GM12878 (cell line): ENCODE measurements around the gene LRIT3. TPM values are rescaled to one million over a fixed set of nuclear protein-coding genes. Genes with fewer than 3 reads are reported as not detected.

Experiments
- ATAC-seq: fragments of 200-7000 bp; cut with Tn5 transposase; 3 replicates; pipeline ENCODE4 v1.9.1; 2020; ENCODE audit warnings: mild to moderate bottlenecking, moderate library complexity
- BruUV-seq: library from RNA; stranded (reverse); fragments of 400-500 nt; replicated peaks from 2 replicates; lab custom pipeline; 2021; lab: Mats Ljungman, UMichigan
- CTCF ChIA-PET: fragments of 300-600 bp; sonication (Branson Sonifier 250); formaldehyde crosslinking; extraction: SDS; loops from one replicate; lab custom pipeline; 2021; ENCODE audit warnings: inconsistent platforms; lab: Yijun Ruan, JAX
- POLR2A ChIA-PET: fragments of 350-600 bp; formaldehyde crosslinking; extraction: SDS; loops from one replicate; lab custom pipeline; 2021; ENCODE audit warnings: inconsistent platforms; lab: Charles Lee
- RAD21 ChIA-PET: fragments of 300-600 bp; sonication (Branson Sonifier 250); formaldehyde crosslinking; loops from one replicate; lab custom pipeline; 2023; ENCODE audit warnings: antibody characterized with exemption; ENCODE audit not compliant: unreplicated experiment; lab: Charles Lee
- SMC1A ChIA-PET: fragments of 300-600 bp; sonication (Branson Sonifier 250); formaldehyde crosslinking; loops from one replicate; lab custom pipeline; 2023; ENCODE audit not compliant: unreplicated experiment, uncharacterized antibody; lab: Charles Lee
- DNase-seq: peaks from one replicate; pipeline ENCODE4 v3.0.0-alpha.2; 2011; ENCODE audit warnings: low read depth, low spot score
- FAIRE-seq: peaks from 3 replicates; lab custom pipeline; 2011; peaks lifted over from hg19 to GRCh38; lab: Jason Lieb, UNC
- H2AFZ ChIP-seq: 2 replicates; pipeline ENCODE4 v1.6.0; 2011; ENCODE audit warnings: low read depth, low read length, control low read depth; ENCODE audit not compliant: control insufficient read depth
- H3K27ac ChIP-seq: 2 replicates; pipeline ENCODE4 v1.5.1; 2011; ENCODE audit warnings: control low read depth; ENCODE audit not compliant: control insufficient read depth, insufficient read depth
- H3K27me3 ChIP-seq, 2 experiments: replicated peaks in 1 of 2; 2 replicates each; pipeline versions ENCODE4 v1.6.0 to v1.6.1; 2011; ENCODE audit warnings: low read length in 1 of 2; ENCODE audit not compliant: control insufficient read depth in 2 of 2, insufficient read depth in 2 of 2
- H3K36me3 ChIP-seq, 2 experiments: 2 replicates each; pipeline ENCODE4 v1.5.1; 2011; ENCODE audit warnings: low read length in 1 of 2; ENCODE audit not compliant: control insufficient read depth in 2 of 2, insufficient read depth in 2 of 2
- H3K4me1 ChIP-seq: 2 replicates; pipeline ENCODE4 v1.6.1; 2011; ENCODE audit warnings: mild to moderate bottlenecking, low read length, moderate library complexity, mixed read lengths; ENCODE audit not compliant: control insufficient read depth, insufficient read depth
- H3K4me2 ChIP-seq: 2 replicates; pipeline ENCODE4 v1.6.0; 2011; ENCODE audit warnings: control low read depth; ENCODE audit not compliant: control insufficient read depth, insufficient read depth
- H3K4me3 ChIP-seq: fragments of 200-600 bp; sonication (generic); 2 replicates; pipeline ENCODE4 v1.5.1; 2016
- H3K79me2 ChIP-seq: 2 replicates; pipeline ENCODE4 v1.6.0; 2011; ENCODE audit warnings: low read length; ENCODE audit not compliant: control insufficient read depth, insufficient read depth
- H3K9ac ChIP-seq: 2 replicates; pipeline ENCODE4 v1.8.0; 2011; ENCODE audit warnings: low read length, control low read depth, mixed read lengths; ENCODE audit not compliant: control insufficient read depth, insufficient read depth
- H3K9me3 ChIP-seq: replicated peaks from 3 replicates; pipeline ENCODE4 v1.5.1; 2011; ENCODE audit warnings: mild to moderate bottlenecking, low read length; ENCODE audit not compliant: control insufficient read depth, insufficient read depth
- H4K20me1 ChIP-seq: 2 replicates; pipeline ENCODE4 v1.6.0; 2011; ENCODE audit not compliant: control insufficient read depth, insufficient read depth
- BCL3 ChIP-seq: IDR thresholded peaks from 2 replicates; pipeline ENCODE4 v1.6.1; 2011; ENCODE audit warnings: borderline replicate concordance, low read depth, mild to moderate bottlenecking, moderate library complexity, low read length; ENCODE audit not compliant: insufficient read depth, poor library complexity, severe bottlenecking
- EED ChIP-seq: sonication (generic); IDR thresholded peaks from 2 replicates; pipeline ENCODE4 v1.6.1; 2016; ENCODE audit warnings: antibody characterized with exemption, low read depth
- ELK1 ChIP-seq: IDR thresholded peaks from 2 replicates; pipeline ENCODE4 v1.6.1; 2012; ENCODE audit warnings: low read depth, low read length, improper control_type of control experiment
- HSF1 ChIP-seq: fragments of 150-350 bp; IDR thresholded peaks from 2 replicates; pipeline ENCODE4 v1.6.1; 2014; ENCODE audit warnings: mild to moderate bottlenecking, low read depth, low read length
- KLF5 ChIP-seq: fragments of 450-650 bp; IDR thresholded peaks from 2 replicates; pipeline ENCODE4 v1.6.1; 2014; ENCODE audit warnings: mild to moderate bottlenecking; ENCODE audit not compliant: partially characterized antibody
- NBN ChIP-seq: fragments of 450-650 bp; IDR thresholded peaks from 2 replicates; pipeline ENCODE4 v1.6.1; 2016
- NRF1 ChIP-seq: conservative IDR thresholded peaks from 2 replicates; pipeline ENCODE4 v1.6.1; 2011; ENCODE audit warnings: mild to moderate bottlenecking, low read depth, low read length, improper control_type of control experiment
- RELA ChIP-seq: fragments of 450-650 bp; IDR thresholded peaks from 2 replicates; pipeline ENCODE4 v1.8.0; 2014; ENCODE audit warnings: borderline replicate concordance; ENCODE audit not compliant: partially characterized antibody
- TCF3 ChIP-seq: IDR thresholded peaks from 2 replicates; pipeline ENCODE4 v1.6.1; 2012; ENCODE audit warnings: low read depth, mild to moderate bottlenecking, low read length, borderline replicate concordance; ENCODE audit not compliant: insufficient read depth
- WRNIP1 ChIP-seq: IDR thresholded peaks from 2 replicates; pipeline ENCODE4 v1.6.1; 2011; ENCODE audit warnings: low read depth, low read length, improper control_type of control experiment, borderline replicate concordance
- YBX1 ChIP-seq: fragments of 450-650 bp; IDR thresholded peaks from 2 replicates; pipeline ENCODE4 v1.6.1; 2016; ENCODE audit warnings: antibody characterized with exemption
- WGBS: methylation state at CpG from one replicate; pipeline ENCODE4 v1.1.6; 2016; ENCODE audit warnings: low lambda C conversion rate; ENCODE audit not compliant: insufficient replicate concordance, insufficient coverage; ENCODE audit errors: missing lambda C conversion rate; 5-methylcytosine and 5-hydroxymethylcytosine counted together
- in situ Hi-C: fragments of 300-500 bp; cut with MboI; formaldehyde crosslinking; loops from 9 replicates; pipeline ENCODE4 v1.14.3; 2018; ENCODE audit warnings: mixed read lengths
- intact Hi-C: fragments of 100-400 bp; cut with micrococcal nuclease; formaldehyde crosslinking; loops from one replicate; pipeline ENCODE4 v1.14.2; 2022; ENCODE audit not compliant: unreplicated experiment
- polyA plus RNA-seq, 11 experiments: library from polyadenylated mRNA; depleted of rRNA in 4 of 11; unstranded in 6 of 11; stranded (reverse) in 5 of 11; fragments of >200 nt; fragmentation: Nextera tagmentation in 4 of 11; fragmentation: Illumina TruSeq in 1 of 11; extraction: Ambion mirVana in 4 of 11; extraction: Trizol in 1 of 11; gene quantifications; 1 replicate in 1 of 11; 2 replicates in 10 of 11; pipeline versions ENCODE4 v1.2.1 to v1.2.3, GENCODE V29; 2011 to 2016; ENCODE audit warnings: inconsistent platforms in 2 of 11, missing spikeins in 2 of 11, low read depth in 1 of 11
- total RNA-seq, 4 experiments: library from RNA; depleted of rRNA in 3 of 4; stranded (reverse); fragments of >200 nt in 3 of 4; fragmentation: Illumina TruSeq in 1 of 4; extraction: Trizol in 1 of 4; gene quantifications; 2 replicates each; pipeline versions ENCODE4 v1.2.1 to v1.2.3, GENCODE V29; 2013 to 2021

Gene LRIT3
- total and polyA plus RNA-seq, 10 of the 15 experiments (the other 5 are each of a cell fraction or from before 2014, with no cell fraction given) = 0.04 to 0.20 (median 0.10) TPM; not detected in 6

GRCh38 chr4:109818268-109818667 is 29.6 kb upstream of the LRIT3 start:
- SMC1A ChIA-PET = interaction anchor here (1.3 kb wide), 1 partner anchor 118 kb away, joined by 3 read pairs; no protein-coding TSS in a partner anchor
- Histone ChIP-seq H3K36me3 (peaks cover 0 to 2% of the 10 kb centered on the region in 2 experiments; a peak in 3 of 4 replicates), H3K27ac (no peak overlapping the region), H3K9ac (no peak overlapping the region), H3K27me3 (no peaks in the 10 kb centered on the region), H3K79me2 (peaks cover 27% of the 10 kb centered on the region), H3K9me3 (no peaks in the 10 kb centered on the region), H2AFZ (no peak overlapping the region), H3K4me3 (no peak overlapping the region), H3K4me2 (no peak overlapping the region), H3K4me1 (no peaks in the 10 kb centered on the region), H4K20me1 (no peaks in the 10 kb centered on the region)
- TF ChIP-seq RELA = no peak
- no peak for TF ChIP-seq HSF1
- no peak for TF ChIP-seq ELK1
- no peak for TF ChIP-seq TCF3
- no peak for TF ChIP-seq NBN
- no peak for TF ChIP-seq NRF1
- TF ChIP-seq BCL3 = no peak
- TF ChIP-seq YBX1 = no peak
- no peak for TF ChIP-seq EED
- TF ChIP-seq KLF5 = no peak
- TF ChIP-seq WRNIP1 = no peak
- in situ Hi-C loops = no loop called here
- POLR2A ChIA-PET = no interaction called here
- intact Hi-C loops = loop anchor here (5.0 to 10.0 kb wide), 3 partner anchors 174 to 377 kb away; partner anchors contain the start of genes ELOVL6 and MCUB
- FAIRE-seq (no peak), DNase-seq (no peak), ATAC-seq (no peak)
- CTCF ChIA-PET = interaction anchor here (1.7 kb wide), 1 partner anchor 14 kb away, joined by 5 read pairs; no protein-coding TSS in a partner anchor
- RAD21 ChIA-PET = no interaction called here
- 95% methylated on average over 4 of the region's 4 CpGs for WGBS
- no TSS peak for BruUV-seq
